Measurements from ENCODE around the gene RPS6KA2.
"Not testable (repeated sequence)": the region's sequence is repeated elsewhere in the genome, so short reads cannot be mapped to it uniquely, and the experiment has no call there.

The RPS6KA2 gene

DNA sequence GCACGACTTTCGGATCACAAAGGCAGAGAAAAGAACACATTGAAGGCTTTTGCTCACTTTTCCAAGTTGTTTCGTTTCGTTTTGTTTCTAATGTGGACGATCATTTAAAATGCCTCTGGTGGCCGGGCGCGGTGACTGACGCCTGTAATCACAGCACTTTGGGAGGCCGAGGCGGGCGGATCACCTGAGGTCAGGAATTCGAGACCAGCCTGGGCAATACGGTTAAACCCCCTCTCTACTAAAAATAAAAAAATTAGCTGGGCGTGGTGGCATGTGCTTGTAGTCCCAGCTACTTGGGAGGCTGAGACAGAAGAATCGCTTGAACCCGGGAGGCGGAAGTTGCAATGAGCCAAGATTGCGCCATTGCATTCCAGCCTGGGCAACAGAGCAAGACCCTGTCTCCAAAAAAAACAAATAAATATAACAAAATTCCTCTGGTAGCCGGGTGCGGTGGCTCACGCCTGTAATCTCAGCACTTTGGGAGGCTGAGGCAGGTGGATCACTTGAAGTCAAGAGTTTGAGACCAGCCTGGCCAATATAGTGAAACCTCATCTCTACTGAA, 243.2 kb downstream of the RPS6KA2 start:
- not testable (repeated sequence) for DNase-seq

DNA sequence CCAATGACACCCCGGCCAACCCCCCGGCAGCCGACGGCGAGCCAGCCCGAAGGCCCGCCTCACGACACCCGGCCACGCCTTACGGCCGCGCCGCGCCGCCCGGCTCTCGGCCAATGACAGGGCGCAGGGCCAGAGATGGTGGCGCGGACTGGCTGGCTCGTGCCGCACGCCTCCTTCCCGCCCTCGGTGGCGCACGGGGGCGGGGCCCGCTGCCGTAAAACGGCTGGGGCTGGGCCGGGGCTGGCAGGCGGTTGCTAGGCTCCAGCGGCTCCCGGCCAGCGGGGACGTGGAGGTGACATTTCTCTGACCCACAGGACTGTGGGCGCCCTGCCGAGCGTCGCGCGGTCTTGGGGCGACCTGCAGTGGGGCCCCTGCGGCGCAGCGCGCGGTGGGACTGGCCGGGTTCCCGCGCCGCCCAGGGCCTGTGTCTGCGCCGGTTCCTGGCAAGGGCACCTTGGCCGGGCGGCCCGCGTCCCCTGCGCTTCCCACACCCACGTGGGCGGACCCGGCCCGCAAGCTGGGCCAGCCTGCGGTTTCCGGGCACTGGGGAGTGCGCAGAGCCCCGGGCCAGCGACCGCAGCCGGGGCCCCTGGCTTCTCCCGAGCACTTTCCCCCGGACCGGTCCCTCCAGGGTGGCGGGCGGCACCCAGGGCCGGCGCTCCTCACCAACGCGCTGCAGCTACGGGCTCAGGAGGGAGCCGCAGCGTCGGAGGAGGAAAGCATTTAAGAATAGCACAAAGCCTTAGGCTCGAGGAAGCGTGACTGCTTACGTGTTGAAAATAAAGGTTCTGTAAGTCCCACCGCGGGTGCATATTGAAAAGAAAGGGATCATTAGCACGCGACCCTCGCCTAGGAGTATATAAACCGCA, 243.9 kb downstream of the RPS6KA2 start, which contains the start of gene MPC1:
Gene MPC1 (minus strand): TSS at position 8 of the 869 bp plus-strand sequence. CDS start 64 bp downstream, outside the sequence.
- peak; percentile 92 for DNase-seq

DNA sequence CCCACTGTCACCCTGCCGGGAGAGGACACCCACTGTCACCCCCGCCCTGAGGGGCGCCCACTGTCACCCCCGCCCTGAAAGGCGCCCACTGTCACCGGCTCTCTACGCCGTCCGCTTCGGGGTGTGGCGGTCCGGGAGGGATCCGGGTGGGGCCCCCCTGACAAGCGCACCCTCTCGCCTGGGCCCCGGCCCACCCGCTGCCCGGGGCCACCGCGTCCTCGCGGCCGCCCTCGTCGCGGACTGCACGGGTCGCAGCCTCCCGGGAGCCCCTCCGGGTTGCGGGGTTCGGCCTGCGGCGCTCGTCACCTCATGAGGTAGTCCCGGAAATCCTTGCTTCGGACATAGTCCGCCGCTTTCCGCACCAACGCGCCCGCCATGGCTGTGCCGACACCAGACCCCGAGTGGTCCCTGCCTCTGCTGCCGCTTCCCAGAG, 244.5 kb downstream of the RPS6KA2 start:
- no peak for DNase-seq

GRCh38 chr6:166381733-166382499, 245.1 kb downstream of the RPS6KA2 start:
- DNase-seq = peak; percentile 67

- peak; percentile 67 for DNase-seq
Measured at GRCh38 chr6:166381381-166381732, 245.7 kb downstream of the RPS6KA2 start.

DNA sequence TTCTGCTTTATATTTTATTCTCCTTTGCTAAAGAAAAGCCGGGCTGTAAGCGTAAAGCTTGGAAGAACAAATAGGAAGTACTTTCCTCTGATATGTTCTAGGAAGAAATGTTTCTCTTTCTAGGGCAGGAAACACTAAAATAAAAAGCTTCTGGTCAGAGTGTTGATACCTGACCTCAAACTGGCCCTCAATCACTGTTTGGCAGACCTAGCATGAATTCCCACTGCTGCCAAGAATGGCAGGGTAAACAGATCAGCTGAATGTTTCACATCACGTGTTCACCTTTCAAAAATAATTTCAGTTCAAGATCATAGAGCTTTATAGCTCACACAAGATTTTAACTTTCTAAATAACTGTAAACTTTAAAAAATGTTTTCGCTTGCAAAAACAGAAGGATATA, 247.3 kb downstream of the RPS6KA2 start:
- DNase-seq = no peak

DNA sequence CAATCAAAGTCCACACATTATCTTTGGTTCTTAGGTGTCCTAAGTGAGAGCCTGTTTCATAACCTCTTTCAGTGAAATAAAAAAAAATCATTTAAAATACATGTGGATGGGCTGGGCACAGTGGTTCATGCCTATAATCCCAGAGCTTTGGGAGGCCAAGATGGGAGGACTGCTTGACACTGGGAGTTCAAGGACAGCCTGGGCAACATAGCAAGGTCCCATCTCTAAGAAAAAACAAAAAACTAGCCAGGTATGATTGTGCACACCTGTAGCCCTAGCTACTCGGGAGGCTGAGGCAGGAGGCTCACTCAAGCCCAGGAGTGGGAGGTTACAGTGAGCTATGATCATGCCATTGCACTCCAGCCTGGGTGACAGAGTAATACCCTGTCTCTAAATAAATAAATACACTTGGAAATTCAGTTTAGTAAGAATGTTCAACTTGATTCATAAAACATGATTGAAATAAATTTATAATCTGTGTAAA, 247.9 kb downstream of the RPS6KA2 start:
- no peak for DNase-seq

DNA sequence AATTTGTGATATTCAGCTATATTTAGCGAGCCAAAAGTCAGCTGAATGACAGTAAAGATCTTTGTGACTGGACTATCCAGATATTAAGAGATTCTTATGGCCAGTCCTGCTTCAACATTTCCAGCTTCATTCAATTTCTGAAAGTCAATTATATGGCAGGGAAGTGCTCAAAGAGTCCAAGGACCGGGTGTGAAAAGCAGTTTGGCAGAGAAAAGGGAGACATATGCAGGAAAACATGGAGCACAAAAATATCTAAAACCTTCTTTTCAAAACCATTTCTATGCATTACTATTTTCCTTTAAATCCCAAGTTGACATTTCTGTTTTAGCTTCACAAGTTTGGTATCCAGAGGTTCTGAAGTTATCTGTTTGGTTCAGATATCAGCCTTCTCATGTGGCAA, 249.3 kb downstream of the RPS6KA2 start:
- no peak for DNase-seq

- no peak for DNase-seq
Measured at GRCh38 chr6:166375013-166375412, 252.0 kb downstream of the RPS6KA2 start.

DNA sequence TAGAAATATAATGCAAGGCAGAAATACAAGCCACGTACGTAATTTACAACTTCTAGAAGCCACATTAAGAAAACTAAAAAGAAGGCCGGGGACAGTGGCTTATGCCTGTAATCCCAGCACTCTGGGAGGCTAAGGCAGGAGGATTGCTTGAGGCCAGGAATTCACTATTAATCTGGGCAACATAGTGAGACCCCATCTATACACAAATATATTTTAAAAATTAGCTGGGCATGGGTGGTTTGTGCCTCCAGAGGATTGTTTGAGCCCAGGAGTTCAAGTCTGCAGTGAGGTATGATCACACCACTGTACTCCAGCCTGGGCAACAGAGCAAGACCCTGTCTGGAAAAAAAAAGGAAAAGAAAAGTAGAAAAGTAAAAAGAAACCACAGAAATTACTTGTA, 256.6 kb downstream of the RPS6KA2 start:
- no peak for DNase-seq

- DNase-seq = no peak
Measured at GRCh38 chr6:166369782-166370181, 257.3 kb downstream of the RPS6KA2 start.

GRCh38 chr6:166366921-166367320, 260.1 kb downstream of the RPS6KA2 start:
- DNase-seq = no peak

GRCh38 chr6:166365806-166366205, 261.2 kb downstream of the RPS6KA2 start:
- DNase-seq = no peak

DNA sequence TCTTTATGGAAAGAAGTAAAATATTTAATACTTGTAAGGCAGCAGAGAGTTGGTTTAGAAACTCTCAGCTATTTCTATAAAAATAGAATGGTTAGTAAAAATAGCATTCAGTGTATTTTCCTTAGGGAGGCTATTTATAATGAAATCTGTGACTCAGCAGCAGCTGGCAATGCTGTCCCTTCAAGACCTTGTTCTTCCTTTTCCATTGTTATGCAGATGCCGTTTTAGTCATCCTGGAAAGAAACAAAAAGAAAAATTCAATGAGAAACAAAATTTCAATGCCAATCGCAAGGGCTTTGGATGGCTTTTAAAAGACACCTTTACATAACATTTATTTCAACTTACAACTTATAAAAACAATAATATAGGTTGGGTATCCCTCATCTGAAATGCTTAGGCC, 261.8 kb downstream of the RPS6KA2 start:
- no peak for DNase-seq

- no peak for DNase-seq
Measured at GRCh38 chr6:166364456-166364855, 262.6 kb downstream of the RPS6KA2 start.

DNA sequence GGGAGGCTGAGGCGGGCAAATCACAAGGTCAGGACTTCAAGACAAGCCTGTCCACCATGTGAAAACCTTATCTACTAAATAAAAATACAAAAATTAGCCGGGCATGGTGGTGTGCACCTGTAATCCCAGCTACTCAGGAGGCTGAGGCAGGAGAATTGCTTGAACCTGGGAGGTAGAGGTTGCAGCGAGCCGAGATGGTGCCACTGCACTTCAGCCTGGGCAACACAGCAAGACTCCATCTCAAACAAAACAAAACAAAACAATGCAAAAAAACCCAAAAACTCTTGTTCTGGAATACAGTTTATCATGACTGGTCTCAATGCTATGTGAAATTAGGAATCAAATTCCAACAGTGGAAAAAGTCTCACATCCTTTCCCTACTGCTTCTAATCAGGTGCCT, 264.6 kb downstream of the RPS6KA2 start:
- DNase-seq = not testable (repeated sequence)

- no peak for DNase-seq
Measured at GRCh38 chr6:166361077-166361429, 266.0 kb downstream of the RPS6KA2 start.

DNA sequence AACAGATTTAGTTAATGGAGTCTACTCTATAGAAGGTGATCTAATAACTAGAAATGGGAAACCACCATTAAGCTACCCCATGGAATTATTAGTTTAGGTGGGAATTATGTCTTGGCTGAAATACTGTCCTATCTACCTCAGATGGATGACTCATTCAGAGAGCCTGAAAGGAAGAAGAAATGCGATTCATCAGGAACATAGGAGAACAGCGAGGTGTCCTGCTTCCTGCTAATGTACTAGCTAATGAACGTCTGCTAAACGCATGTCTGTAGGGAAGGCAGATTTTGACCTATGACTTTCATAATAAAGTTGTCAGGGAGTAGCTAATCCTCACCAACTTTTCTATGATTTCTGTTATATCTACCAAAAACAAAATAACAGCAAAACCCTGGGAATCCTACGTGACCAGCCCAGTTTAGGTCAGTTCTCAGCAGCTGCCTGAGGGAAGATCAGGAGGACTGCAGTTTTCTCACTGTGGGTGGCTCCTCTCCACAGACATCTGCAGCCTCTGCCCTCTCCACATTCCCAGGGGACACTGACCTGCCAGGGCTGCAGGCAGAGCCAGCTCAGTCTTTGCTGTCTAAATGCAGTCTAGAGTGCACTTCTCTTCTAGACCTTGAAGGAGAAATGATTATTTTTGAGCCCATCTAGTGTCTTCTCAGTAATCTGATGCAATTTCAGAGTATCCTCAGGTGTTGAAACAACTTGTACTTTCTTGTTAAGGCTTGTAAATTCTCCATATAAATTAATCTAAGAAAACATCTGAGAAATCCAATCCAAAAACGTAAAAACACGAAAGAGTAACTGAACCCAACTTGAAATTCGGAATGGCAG, 266.6 kb downstream of the RPS6KA2 start:
- no peak for DNase-seq
